NOMO-1 treated with dmso at 0.1 percent for 144 hours (cell line): Measurements from ENCODE around the gene SIX5.
A peak's percentile ranks its signal among the peaks of the same experiment; 100 is the strongest.

Source experiments
- DNase-seq: peaks from one replicate; lab custom pipeline; 2025; ENCODE audit not compliant: unreplicated experiment; lab: John Stamatoyannopoulos, UW

The SIX5 gene

DNA sequence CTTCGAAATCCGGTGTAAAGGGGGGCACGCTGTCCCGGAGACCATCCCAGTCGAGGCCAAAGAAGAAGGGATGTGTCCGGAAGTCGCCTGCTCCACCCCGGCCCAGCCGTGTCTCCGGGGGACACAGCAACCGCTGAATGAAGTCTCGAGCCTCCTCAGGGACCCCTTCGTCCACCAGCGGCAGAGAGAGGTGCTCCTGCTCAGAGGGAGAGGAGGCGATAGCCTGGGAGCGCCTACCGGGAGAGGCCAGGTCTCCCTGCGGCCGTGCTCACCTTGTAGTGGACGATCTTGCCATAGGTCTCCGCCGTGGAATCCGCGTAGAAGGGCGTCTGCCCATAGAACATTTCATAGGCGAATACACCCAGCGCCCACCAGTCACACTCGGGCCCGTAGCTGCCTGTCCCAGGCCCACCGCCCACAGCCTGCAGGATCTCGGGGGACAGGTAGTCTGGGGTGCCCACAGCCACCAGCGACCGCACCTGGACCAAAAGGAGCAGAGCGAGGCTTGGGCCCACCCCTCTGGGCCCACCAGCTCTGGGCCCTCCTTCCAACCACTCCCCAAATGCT, 8.4 kb upstream of the SIX5 start:
- DNase-seq, result no peak

- DNase-seq, result no peak
Observed at GRCh38 chr19:45774765-45775164, 5.7 kb upstream of the SIX5 start.

GRCh38 chr19:45773384-45773783, 4.3 kb upstream of the SIX5 start:
- DNase-seq, result no peak

DNA sequence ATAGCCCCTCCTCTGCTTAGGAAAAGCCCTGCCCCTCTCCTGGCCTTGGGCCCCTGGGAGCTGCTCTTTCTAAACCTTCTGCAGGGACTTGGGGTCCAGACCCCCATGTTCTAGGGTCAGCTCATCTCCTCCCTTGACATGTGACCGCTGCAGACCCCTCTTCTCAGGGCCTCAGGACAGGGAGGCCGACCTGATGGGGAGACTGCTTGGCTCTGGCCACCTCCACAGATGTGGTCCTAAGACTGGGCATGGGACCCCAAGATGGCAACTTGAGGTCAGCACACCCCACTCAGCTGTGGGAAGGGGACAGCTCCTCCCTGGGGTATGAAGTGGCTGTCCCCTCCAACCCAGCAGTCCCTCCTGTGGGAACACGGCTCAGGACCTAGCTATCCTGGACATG, 3.9 kb upstream of the SIX5 start:
- no peak for DNase-seq

GRCh38 chr19:45772130-45772840, 3.2 kb upstream of the SIX5 start:
- no peak for DNase-seq

- no peak for DNase-seq
Observed at GRCh38 chr19:45771311-45771933, 2.4 kb upstream of the SIX5 start.

- peak; percentile 90 for DNase-seq
Observed at GRCh38 chr19:45770192-45771101, 1.4 kb upstream of the SIX5 start.

GRCh38 chr19:45769821-45770191, 754 bp upstream of the SIX5 start:
- no peak for DNase-seq

GRCh38 chr19:45768655-45768983, 433 bp downstream of the SIX5 start:
- no peak for DNase-seq

DNA sequence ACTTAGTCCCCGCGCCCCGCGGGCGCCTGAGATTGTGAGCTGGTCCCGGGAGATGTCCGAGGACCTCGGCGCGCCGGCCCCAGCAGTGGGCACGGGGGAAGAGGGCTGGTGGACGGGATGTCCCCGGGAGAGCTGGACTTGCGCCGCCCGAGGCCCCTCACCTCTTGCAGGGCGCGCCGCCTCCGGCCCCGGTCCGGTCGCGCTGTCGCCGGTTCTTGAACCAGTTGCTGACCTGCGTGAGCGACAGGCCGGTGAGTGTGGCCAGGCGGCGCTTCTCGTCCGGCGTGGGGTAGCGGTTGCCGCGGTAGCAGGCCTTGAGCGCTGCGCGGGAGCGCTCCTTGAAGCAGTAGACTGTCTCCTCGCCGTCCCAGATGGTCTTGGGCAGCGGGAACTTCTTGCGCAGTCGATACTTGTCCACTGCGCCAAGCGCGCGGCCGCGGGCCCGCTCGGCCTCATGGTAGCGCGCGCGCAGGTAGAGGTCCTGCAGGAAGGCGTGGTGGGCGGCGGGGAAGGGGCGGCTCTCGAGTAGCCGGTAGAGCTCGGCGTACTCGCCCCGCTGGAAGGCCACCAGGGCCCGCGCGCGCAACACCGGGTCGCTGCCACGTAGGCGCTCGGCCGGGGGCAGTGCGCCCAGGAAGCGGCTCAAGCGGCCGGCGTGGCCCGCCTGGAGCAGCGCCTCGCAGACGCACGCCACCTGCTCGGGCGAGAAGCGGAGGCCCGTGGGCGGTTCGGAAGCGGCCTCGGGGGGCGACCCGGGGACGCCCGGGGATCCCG, 984 bp downstream of the SIX5 start:
- DNase-seq, result no peak

- DNase-seq, result no peak
Observed at GRCh38 chr19:45767410-45767880, 1.6 kb downstream of the SIX5 start.

- no peak for DNase-seq
Observed at GRCh38 chr19:45766869-45767346, 2.1 kb downstream of the SIX5 start.

- no peak for DNase-seq
Observed at GRCh38 chr19:45766296-45766868, 2.7 kb downstream of the SIX5 start.

DNA sequence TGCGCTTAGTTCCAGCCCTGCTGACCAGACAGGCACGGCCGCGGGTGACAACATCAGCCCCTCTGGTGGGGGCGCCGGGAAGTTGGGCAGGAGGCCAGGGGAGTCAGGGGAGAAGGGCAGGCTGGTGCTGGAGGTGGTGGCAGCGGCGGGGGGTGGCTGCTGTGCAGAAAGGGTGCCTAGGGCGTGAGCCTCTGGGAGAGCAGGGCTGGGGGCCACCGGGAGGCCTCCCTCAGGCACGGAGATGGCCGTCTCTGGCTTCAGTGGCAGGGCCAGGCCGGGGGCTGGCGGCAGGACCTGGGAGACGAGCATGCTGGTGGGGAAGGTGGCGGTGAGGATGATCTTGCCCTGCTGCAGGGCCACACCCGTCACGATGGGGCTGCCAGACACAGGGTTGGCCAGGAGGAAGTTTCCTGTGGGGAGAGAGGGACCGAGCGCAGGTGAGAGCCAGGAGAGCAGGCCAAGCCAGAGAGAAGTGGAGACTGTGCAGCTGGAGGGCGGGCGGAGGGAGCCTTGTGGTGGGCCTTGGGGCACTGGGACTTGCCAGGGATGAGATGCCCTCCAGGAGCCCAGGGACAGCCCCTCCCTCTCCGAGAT, 3.3 kb downstream of the SIX5 start:
- no peak for DNase-seq

DNA sequence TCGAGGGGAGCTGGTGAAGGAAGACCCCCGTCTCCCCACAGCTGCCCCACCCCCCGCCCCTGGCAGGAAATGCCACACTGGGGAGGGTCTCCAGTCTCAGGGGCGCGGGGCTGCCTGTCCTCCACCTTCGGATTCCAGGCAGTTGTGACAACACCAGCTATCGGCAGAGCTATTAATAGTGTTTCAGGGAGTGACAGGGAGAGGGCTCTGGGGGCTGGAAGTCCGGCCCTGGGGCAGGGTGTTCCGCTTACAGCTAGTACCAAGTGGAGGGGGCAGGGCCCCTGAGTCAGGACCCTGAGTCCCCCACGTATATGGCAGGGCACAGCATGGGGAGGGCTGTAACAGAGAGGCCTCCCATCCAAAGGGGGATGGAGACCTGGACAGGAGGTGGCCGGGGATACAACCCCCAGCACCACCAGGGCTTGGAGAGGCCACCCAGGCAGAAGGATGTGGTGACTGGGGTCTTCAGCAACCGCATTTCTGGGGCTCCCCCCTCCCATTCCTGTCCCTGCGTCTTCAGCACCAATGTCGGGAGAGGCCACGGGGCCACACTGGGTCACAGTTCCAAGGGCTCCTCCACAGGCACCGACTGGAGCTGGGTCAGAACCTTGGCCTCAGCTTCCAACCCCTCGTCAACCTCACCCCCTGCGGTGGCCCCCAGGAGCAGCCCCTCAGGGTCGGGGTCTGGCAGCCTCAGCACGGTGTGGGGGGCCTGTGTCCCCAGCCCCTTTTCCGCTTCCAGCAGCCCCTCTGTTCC, 3.9 kb downstream of the SIX5 start:
- DNase-seq, result no peak

DNA sequence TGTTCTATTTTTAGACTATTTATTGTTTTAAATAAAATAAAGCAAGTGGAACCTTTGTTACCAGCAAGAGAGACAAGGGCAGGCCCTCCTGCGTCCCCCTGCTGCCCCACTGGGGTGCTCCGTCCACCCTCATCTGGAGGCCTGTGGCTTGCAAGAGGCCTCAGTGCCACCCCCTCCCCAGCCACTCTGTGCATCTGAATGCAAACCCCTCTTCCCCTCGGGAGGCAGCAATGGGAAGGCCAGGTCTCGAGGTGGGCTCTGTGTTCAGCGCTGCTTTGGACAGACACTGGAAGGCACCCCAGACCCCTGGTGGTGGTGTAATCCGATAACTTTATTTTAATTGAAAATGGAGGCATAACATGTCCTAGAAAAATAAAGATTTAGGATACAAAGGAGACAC, 4.6 kb downstream of the SIX5 start:
- no peak for DNase-seq

- DNase-seq, result no peak
Observed at GRCh38 chr19:45763691-45764294, 5.3 kb downstream of the SIX5 start.

- no peak for DNase-seq
Observed at GRCh38 chr19:45762870-45763631, 6.0 kb downstream of the SIX5 start.
